Measurements from ENCODE around the gene YTHDC1. TPM values are rescaled to one million over a fixed set of nuclear protein-coding genes. Genes with fewer than 3 reads are reported as not detected.

The YTHDC1 gene
- total RNA-seq, 1 experiment from 2014 or later = 44.5 TPM

- intact Hi-C loops (cut with micrococcal nuclease; ENCODE audit: unreplicated experiment) = no loop called here
- in situ Hi-C loops (cut with HindIII; ENCODE audit: low pct_unique_long_range_greater_than_20kb, low sequenced_read_pairs) = no loop called here
- POLR2A ChIA-PET = no interaction called here
- Histone ChIP-seq H3K36me3 (ENCODE audit: control insufficient read depth, insufficient read depth, low read length) (peaks cover 3% of the 10 kb centered on the region; the same call in 1 of the 2 replicates), H3K4me1 (ENCODE audit: control insufficient read depth, insufficient read depth, low read length) (peaks cover 13% of the 10 kb centered on the region), H3K9me3 (ENCODE audit: control insufficient read depth, insufficient read depth, low read depth, low read length) (no peaks in the 10 kb centered on the region), H3K4me3 (ENCODE audit: low read depth in 2 of 2, low read length in 2 of 2) (no peak overlapping the region), H3K27ac (ENCODE audit: low read length) (no peak overlapping the region), H3K27me3 (ENCODE audit: control insufficient read depth, insufficient read depth, low read length) (no peaks in the 10 kb centered on the region)
- BruUV-seq (replicated peaks) = no TSS peak
- ATAC-seq (no peak), DNase-seq (ENCODE audit: low read depth, low spot score) (peak; percentile 33)
- CTCF ChIA-PET = no interaction called here
- TF ChIP-seq REST (IDR thresholded peaks at IDR 0.05; ENCODE audit: insufficient read depth in 1 of 2, low read depth in 2 of 2, low read length in 1 of 2) = no peak
- TF ChIP-seq SIN3A (IDR thresholded peaks at IDR 0.05; ENCODE audit: borderline replicate concordance, insufficient read depth, low read depth, low read length) = no peak
- no peak for TF ChIP-seq POLR2AphosphoS5 (IDR thresholded peaks at IDR 0.05; ENCODE audit: low read depth, low read length)
- TF ChIP-seq TCF7L2 (IDR thresholded peaks at IDR 0.05; ENCODE audit: low read depth, low read length) = no peak
- TF ChIP-seq CTCF (IDR thresholded peaks at IDR 0.05) = no peak
These were observed 3.4 kb downstream of the YTHDC1 start for GRCh38 chr4:68346461-68346860.

DNA sequence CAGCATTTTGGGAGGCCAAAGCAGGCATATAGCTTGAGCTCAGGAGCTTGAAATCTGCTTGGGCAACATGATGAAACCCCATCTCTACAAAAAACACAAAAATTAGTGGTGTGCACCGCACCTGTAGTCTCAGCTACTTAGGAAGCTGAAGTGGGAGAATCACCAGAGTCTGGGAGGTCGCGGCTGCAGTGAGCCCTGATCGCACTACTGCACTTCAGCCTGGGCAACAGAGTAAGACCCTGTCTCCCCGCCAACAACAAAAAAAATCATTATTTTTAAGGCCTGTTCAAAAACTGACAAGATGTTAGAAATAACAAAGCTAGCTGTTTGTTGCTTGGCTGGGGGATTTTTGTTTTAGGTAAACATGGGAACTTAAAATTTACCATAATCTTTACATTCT is 5.1 kb downstream of the YTHDC1 start:
- Histone ChIP-seq H3K36me3 (ENCODE audit: control insufficient read depth, insufficient read depth, low read length) (peaks cover 3% of the 10 kb centered on the region; the same call in 1 of the 2 replicates), H3K9me3 (ENCODE audit: control insufficient read depth, insufficient read depth, low read depth, low read length) (no peaks in the 10 kb centered on the region), H3K4me3 (ENCODE audit: low read depth in 2 of 2, low read length in 2 of 2) (no peak overlapping the region), H3K4me1 (ENCODE audit: control insufficient read depth, insufficient read depth, low read length) (peaks cover 13% of the 10 kb centered on the region), H3K27me3 (ENCODE audit: control insufficient read depth, insufficient read depth, low read length) (no peaks in the 10 kb centered on the region), H3K27ac (ENCODE audit: low read length) (no peak overlapping the region)
- no peak for DNase-seq (ENCODE audit: low read depth, low spot score)
- TF ChIP-seq REST (IDR thresholded peaks at IDR 0.05; ENCODE audit: insufficient read depth in 1 of 2, low read depth in 2 of 2, low read length in 1 of 2) = no peak
- ChIA-PET CTCF (interaction anchor here (1.1 kb wide), 1 partner anchor 23 kb away, joined by 3 read pairs; no protein-coding TSS in a partner anchor), POLR2A (no interaction called here)
- intact Hi-C loops (cut with micrococcal nuclease; ENCODE audit: unreplicated experiment) (no loop called here), in situ Hi-C loops (cut with HindIII; ENCODE audit: low pct_unique_long_range_greater_than_20kb, low sequenced_read_pairs) (no loop called here)
- ATAC-seq = no peak
- no TSS peak for BruUV-seq (replicated peaks)

Measured in Panc1 (cell line).